ENCODE results near the gene ZFAND3. TPM values are rescaled to one million over a fixed set of nuclear protein-coding genes. Genes with fewer than 3 reads are reported as not detected.

Gene ZFAND3
- polyA plus RNA-seq, 2 of the 4 experiments (the other 2 are of a cell fraction): 12.0 to 50.0 TPM

GRCh38 chr6:37838219-37838921 is 18.8 kb downstream of the ZFAND3 start:
- ATAC-seq (no peak), FAIRE-seq (no peak), DNase-seq (ENCODE audit: low read depth in 1 of 2, low spot score in 1 of 2) (no peak)
- TF ChIP-seq SREBF2 (IDR thresholded peaks at IDR 0.05) (no peak), SMC3 (IDR thresholded peaks at IDR 0.05) (no peak), CHD2 (IDR thresholded peaks at IDR 0.05; ENCODE audit: low read length, partially characterized antibody) (no peak), HES2 (IDR thresholded peaks at IDR 0.05) (no peak), EHMT2 (IDR thresholded peaks at IDR 0.05; ENCODE audit: low read depth) (no peak), E2F6 (IDR thresholded peaks at IDR 0.05; ENCODE audit: borderline replicate concordance, low read depth) (no peak), ZSCAN20 (CRISPR knock-in tag; IDR thresholded peaks at IDR 0.05) (no peak), ELK1 (IDR thresholded peaks at IDR 0.05; ENCODE audit: low read depth, low read length) (no peak), FOSL2 (IDR thresholded peaks at IDR 0.05) (no peak), FOSL2 (CRISPR knock-in tag; IDR thresholded peaks at IDR 0.05) (no peak), JUN (IDR thresholded peaks at IDR 0.05) (no peak), HEYL (CRISPR knock-in tag; IDR thresholded peaks at IDR 0.05) (no peak), KDM1A (IDR thresholded peaks at IDR 0.05; ENCODE audit: low read depth) (no peak), RCOR1 (IDR thresholded peaks at IDR 0.05; ENCODE audit: low read depth, low read length) (no peak), MAFK (IDR thresholded peaks at IDR 0.05; ENCODE audit: partially characterized antibody) (no peak), BHLHE40 (IDR thresholded peaks at IDR 0.05; ENCODE audit: low read depth, low read length) (no peak), NFE2L2 (conservative IDR thresholded peaks at IDR 0.05; ENCODE audit: low read length) (no peak), HOXB5 (CRISPR knock-in tag; IDR thresholded peaks at IDR 0.05) (no peak), ZFP36 (IDR thresholded peaks at IDR 0.05; ENCODE audit: borderline replicate concordance, partially characterized antibody) (no peak)
- WGBS (ENCODE audit: missing lambda C conversion rate): 65% methylated on average over 3 of the region's 3 CpGs
- H3K4me1 ChIP-seq: peaks cover 11% of the 10 kb centered on the region; the same call in 2 of the 3 replicates
- H3K4me2 ChIP-seq: no peak overlapping the region
- no peak overlapping the region for H3K4me3 ChIP-seq
- CTCF ChIA-PET: no interaction called here
- POLR2A ChIA-PET: no interaction called here
- H3K9me3 ChIP-seq: peaks cover 4% of the 10 kb centered on the region; the same call in 2 of the 3 replicates
- no peak overlapping the region for H3K27ac ChIP-seq

GRCh38 chr6:37840143-37840939 is 20.8 kb downstream of the ZFAND3 start:
- TF ChIP-seq SMC3 (IDR thresholded peaks at IDR 0.05) (no peak), RNF2 (IDR thresholded peaks at IDR 0.05; ENCODE audit: borderline replicate concordance, low read depth) (no peak), CBX8 (IDR thresholded peaks at IDR 0.05) (no peak), CBX2 (IDR thresholded peaks at IDR 0.05; ENCODE audit: borderline replicate concordance, low read depth) (no peak)
- Histone ChIP-seq H3K4me1 (peaks cover 29% of the 10 kb centered on the region), H3K4me3 (no peak overlapping the region), H3K4me2 (peak overlapping the region; percentile 10; the same call in 2 of the 3 replicates), H3K9me3 (no peaks in the 10 kb centered on the region), H3K27ac (peak overlapping the region; percentile 26 to 58; a peak in 4 of 6 replicates)
- ATAC-seq (no peak), FAIRE-seq (no peak), DNase-seq (ENCODE audit: low read depth in 1 of 2, low spot score in 1 of 2) (no peak)
- POLR2A ChIA-PET: no interaction called here
- CTCF ChIA-PET: no interaction called here
- WGBS (ENCODE audit: missing lambda C conversion rate): 93% methylated on average over 8 of the region's 8 CpGs

- POLR2A ChIA-PET: no interaction called here
- TF ChIP-seq RAD21 (conservative IDR thresholded peaks at IDR 0.05 in 1 of 2, IDR thresholded peaks at IDR 0.05 in 1 of 2) (no peak), GATA3 (IDR thresholded peaks at IDR 0.05; ENCODE audit: borderline replicate concordance) (no peak), KDM1A (IDR thresholded peaks at IDR 0.05; ENCODE audit: low read depth) (no peak), CEBPB (IDR thresholded peaks at IDR 0.05) (no peak), JUN (IDR thresholded peaks at IDR 0.05) (no peak), CBX8 (IDR thresholded peaks at IDR 0.05) (no peak), KDM5A (IDR thresholded peaks at IDR 0.05) (no peak), ZNF302 (CRISPR knock-in tag; IDR thresholded peaks at IDR 0.05) (no peak), FOSL2 (IDR thresholded peaks at IDR 0.05) (no peak), FOSL2 (CRISPR knock-in tag; IDR thresholded peaks at IDR 0.05) (no peak), MAFK (IDR thresholded peaks at IDR 0.05; ENCODE audit: partially characterized antibody) (no peak), HDAC2 (IDR thresholded peaks at IDR 0.05) (no peak), PHF8 (IDR thresholded peaks at IDR 0.05; ENCODE audit: borderline replicate concordance, low read depth) (no peak), POLR2A (IDR thresholded peaks at IDR 0.05; ENCODE audit: low read length) (no peak), ZC3H11A (IDR thresholded peaks at IDR 0.05) (no peak), HOXB13 (CRISPR knock-in tag; IDR thresholded peaks at IDR 0.05; ENCODE audit: low read depth) (no peak), RCOR1 (IDR thresholded peaks at IDR 0.05; ENCODE audit: low read depth, low read length) (no peak), HEYL (CRISPR knock-in tag; IDR thresholded peaks at IDR 0.05) (no peak), FOSB (CRISPR knock-in tag; IDR thresholded peaks at IDR 0.05) (no peak), BHLHE40 (IDR thresholded peaks at IDR 0.05; ENCODE audit: low read depth, low read length) (no peak)
These were observed 21.4 kb downstream of the ZFAND3 start for GRCh38 chr6:37840940-37841300.

More at GRCh38 chr6:37840940-37841300, 21.4 kb downstream of the ZFAND3 start:
- WGBS (ENCODE audit: missing lambda C conversion rate): 36% methylated on average over 1 of the region's 1 CpG
- H3K9me3 ChIP-seq: no peaks in the 10 kb centered on the region
- CTCF ChIA-PET: no interaction called here
- H3K4me2 ChIP-seq: peak overlapping the region; percentile 10; the same call in 2 of the 3 replicates
- FAIRE-seq: no peak
- H3K27ac ChIP-seq: peak overlapping the region in 1 of 2 experiments; percentile 5; a peak in 1 of 6 replicates
- no peak overlapping the region for H3K4me3 ChIP-seq
- peaks cover 35% of the 10 kb centered on the region for H3K4me1 ChIP-seq
- no peak for DNase-seq (ENCODE audit: low read depth in 1 of 2, low spot score in 1 of 2)
- no peak for ATAC-seq

Data from A549 (cell line).